ENCODE data around the gene KIF17. TPM values are rescaled to one million over a fixed set of nuclear protein-coding genes. Genes with fewer than 3 reads are reported as not detected.
A peak's percentile ranks its signal among the peaks of the same experiment; 100 is the strongest.

Gene KIF17
- total RNA-seq, 6 experiments from 2014 or later = 1.0 to 3.2 (median 1.3) TPM

- Histone ChIP-seq H3K4me1 (peaks cover 0 to 17% (median 6%) of the 10 kb centered on the region in 4 donors), H3K27ac (no peak overlapping the region), H3K9me3 (no peaks in the 10 kb centered on the region), H3K36me3 (peaks cover 0 to 5% (median 0%) of the 10 kb centered on the region in 4 donors), H3K27me3 (no peaks in the 10 kb centered on the region), H3K4me3 (no peak overlapping the region)
- intact Hi-C loops (cut with DNase I) = no loop called here
- ATAC-seq = no peak
- 91% methylated on average over 5 of the region's 7 CpGs for WGBS (ENCODE audit: insufficient coverage, low coverage, low lambda C conversion rate, missing lambda C conversion rate)
- no peak for DNase-seq
- TF ChIP-seq CTCF (IDR thresholded peaks at IDR 0.05) = no peak
- no peak for TF ChIP-seq POLR2A (IDR thresholded peaks at IDR 0.05)
Measured at GRCh38 chr1:20735581-20736111, 17.8 kb upstream of the KIF17 start.

- DNase-seq (no peak), ATAC-seq (peak in 2 of 4 donors; percentile 9 to 44)
- Histone ChIP-seq H3K27ac (peak overlapping the region in 1 of 3 donors; percentile 35), H3K4me3 (peak overlapping the region in 1 of 3 donors; percentile 37), H3K4me1 (peaks cover 0 to 17% (median 6%) of the 10 kb centered on the region in 4 donors), H3K9me3 (no peaks in the 10 kb centered on the region), H3K36me3 (no peaks in the 10 kb centered on the region), H3K27me3 (no peaks in the 10 kb centered on the region)
- WGBS (ENCODE audit: insufficient coverage, low coverage, low lambda C conversion rate, missing lambda C conversion rate) = 22% methylated on average over 5 of the region's 7 CpGs
- intact Hi-C loops (cut with DNase I) = no loop called here
- peak in 2 of 4 donors; percentile 1 for TF ChIP-seq CTCF (IDR thresholded peaks at IDR 0.05)
- TF ChIP-seq POLR2A (IDR thresholded peaks at IDR 0.05) = no peak
Measured at GRCh38 chr1:20733360-20733975, 15.7 kb upstream of the KIF17 start.

GRCh38 chr1:20732588-20733359 lies 15.0 kb upstream of the KIF17 start, which contains the start of gene SH2D5:
Gene SH2D5 (minus strand): TSS chr1:20732703. CDS start chr1:20728044, 4,659 bp downstream.
- 2% methylated on average over 17 of the region's 38 CpGs for WGBS (ENCODE audit: insufficient coverage, low coverage, low lambda C conversion rate, missing lambda C conversion rate)
- Histone ChIP-seq H3K27me3 (no peaks in the 10 kb centered on the region), H3K4me3 (peak within 1 kb of the TSS; percentile 37 to 54 (median 49)), H3K4me1 (peaks cover 0 to 17% (median 6%) of the 10 kb centered on the region in 4 donors), H3K9me3 (no peaks in the 10 kb centered on the region), H3K27ac (peak within 1 kb of the TSS in 1 of 3 donors; percentile 35), H3K36me3 (no peaks in the 10 kb centered on the region)
- intact Hi-C loops (cut with DNase I) = no loop called here
- TF ChIP-seq POLR2A (IDR thresholded peaks at IDR 0.05) = peak; percentile 38
- peak; percentile 28 to 46 (median 34) for TF ChIP-seq CTCF (IDR thresholded peaks at IDR 0.05)
- peak in 2 of 3 donors; percentile 68 to 78 for DNase-seq
- ATAC-seq = peak; percentile 82 to 90 (median 86)

GRCh38 chr1:20732071-20732587 lies 14.3 kb upstream of the KIF17 start:
- intact Hi-C loops (cut with DNase I) = no loop called here

More at GRCh38 chr1:20732071-20732587, 14.3 kb upstream of the KIF17 start:
- Histone ChIP-seq H3K9me3 (no peaks in the 10 kb centered on the region), H3K4me1 (peaks cover 0 to 17% (median 6%) of the 10 kb centered on the region in 4 donors), H3K36me3 (no peaks in the 10 kb centered on the region), H3K27ac (no peak overlapping the region), H3K4me3 (peak overlapping the region; percentile 37 to 54 (median 49)), H3K27me3 (no peaks in the 10 kb centered on the region)
- TF ChIP-seq CTCF (IDR thresholded peaks at IDR 0.05) (no peak), POLR2A (IDR thresholded peaks at IDR 0.05) (no peak)
- peak in 2 of 3 donors; percentile 55 to 59 for DNase-seq
- WGBS (ENCODE audit: insufficient coverage, low coverage, low lambda C conversion rate, missing lambda C conversion rate) = 0% methylated on average over 5 of the region's 55 CpGs
- ATAC-seq = peak; percentile 40 to 58 (median 56)
